ENCODE measurements around the gene PIEZO1. TPM values are rescaled to one million over a fixed set of nuclear protein-coding genes. Genes with fewer than 3 reads are reported as not detected.
"Not testable (repeated sequence)": the region's sequence is repeated elsewhere in the genome, so short reads cannot be mapped to it uniquely, and the experiment has no call there.

Gene PIEZO1
- total and polyA plus RNA-seq, 2 donors (not counting 3 experiments of a cell fraction or from before 2014, with no cell fraction given), result 298 to 322 TPM

DNA sequence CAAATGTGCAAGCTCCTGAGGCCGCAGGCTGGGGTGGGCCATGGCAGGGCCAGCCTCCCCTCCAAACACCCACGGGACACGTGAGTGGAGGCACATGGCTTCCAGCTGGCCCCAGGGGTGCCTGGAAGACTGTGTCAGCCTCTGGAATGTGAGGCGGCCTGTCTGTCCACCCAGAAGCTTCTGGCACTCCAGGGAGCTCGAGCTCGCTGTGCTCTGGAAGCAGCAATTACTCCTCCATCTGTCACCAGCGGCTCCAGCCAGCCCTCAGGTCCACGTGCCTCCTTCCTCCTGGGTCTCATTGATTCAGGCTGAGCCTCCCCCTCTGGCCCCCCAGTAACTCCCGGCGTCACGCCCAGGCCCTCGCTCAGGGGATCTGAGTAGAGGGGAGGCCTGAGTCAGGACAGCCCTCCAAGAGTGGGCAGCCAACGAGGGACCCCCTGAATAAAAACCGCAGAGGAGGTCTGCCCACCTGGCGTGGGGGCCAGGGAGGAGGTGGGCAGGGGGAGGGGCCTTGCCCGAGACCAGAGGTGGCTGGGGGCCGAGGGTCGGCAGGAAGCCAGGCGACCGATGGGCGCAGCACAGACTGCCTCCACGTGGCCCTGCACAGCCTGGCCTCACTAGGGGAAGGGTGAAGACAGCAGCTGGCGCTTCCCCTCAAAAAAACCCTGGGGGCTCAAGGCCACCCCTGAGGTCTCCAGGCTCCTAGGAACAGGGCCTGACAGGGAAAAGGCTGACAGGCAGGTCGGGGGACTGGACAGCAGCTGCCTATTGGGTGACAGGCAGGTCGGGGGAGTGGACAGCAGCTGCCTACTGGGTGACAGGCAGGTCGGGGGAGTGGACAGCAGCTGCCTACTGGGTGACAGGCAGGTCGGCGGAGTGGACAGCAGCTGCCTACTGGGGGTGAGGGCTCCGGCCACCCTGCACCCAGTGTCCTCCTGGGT lies 11.9 kb downstream of the PIEZO1 start:
- Histone ChIP-seq H3K9me3 (replicated peaks; ENCODE audit: control insufficient read depth, insufficient read depth, low read length) (no peaks in the 10 kb centered on the region), H3K27me3 (ENCODE audit: control insufficient read depth in 2 of 2, insufficient read depth in 2 of 2, low read length in 2 of 2) (no peaks in the 10 kb centered on the region), H2AFZ (ENCODE audit: low read depth, low read length) (no peak overlapping the region), H3K4me1 (ENCODE audit: control insufficient read depth, extremely low read depth, insufficient read depth, low read length) (peaks cover 36% of the 10 kb centered on the region), H3K27ac (ENCODE audit: insufficient read depth, low read depth, low read length) (no peak overlapping the region), H3K9ac (replicated peaks; ENCODE audit: extremely low read depth, insufficient read depth, low read length) (no peak overlapping the region), H3K4me3 (replicated peaks in 1 of 3; ENCODE audit: insufficient read depth in 1 of 3, low read depth in 1 of 3, low read length in 3 of 3) (no peak overlapping the region), H4K20me1 (replicated peaks; ENCODE audit: control insufficient read depth, extremely low read depth, insufficient read depth, low read length) (no peaks in the 10 kb centered on the region), H3K36me3 (ENCODE audit: control insufficient read depth in 2 of 2, extremely low read depth in 1 of 2, insufficient read depth in 2 of 2, low read length in 2 of 2) (no peaks in the 10 kb centered on the region), H3K9me1 (replicated peaks; ENCODE audit: control insufficient read depth, extremely low read depth, insufficient read depth, low read length) (no peaks in the 10 kb centered on the region), H3K4me2 (ENCODE audit: insufficient read depth, low read length) (no peak overlapping the region), H3K79me2 (ENCODE audit: control insufficient read depth, insufficient read depth, low read length) (peaks cover 95% of the 10 kb centered on the region)
- BruUV-seq (replicated peaks), result no TSS peak
- DNase-seq (ENCODE audit: low read depth, low spot score), result no peak
- dilution Hi-C loops (cut with MboI; ENCODE audit: extremely low pct_ligation_motif_present, low sequenced_read_pairs) (no loop called here), intact Hi-C loops (cut with micrococcal nuclease) (no loop called here)
- ChIA-PET POLR2A (interaction anchor here (0.9 to 1.7 kb wide), 2 partner anchors 10 to 12 kb away, joined by 3 to 7 read pairs; partner anchors contain the start of gene PIEZO1), CTCF (interaction anchor here (1.2 to 3.2 kb wide), 3 partner anchors 8 to 36 kb away, joined by 3 to 21 read pairs (median 17); partner anchors contain the start of gene PIEZO1)
- no peak for TF ChIP-seq POLR2AphosphoS5 (IDR thresholded peaks at IDR 0.05; ENCODE audit: insufficient read depth, low read depth, low read length)
- no peak for TF ChIP-seq MYC (IDR thresholded peaks at IDR 0.05; ENCODE audit: low read depth, low read length)
- no peak for TF ChIP-seq JUN (IDR thresholded peaks at IDR 0.05; ENCODE audit: borderline replicate concordance, insufficient read depth, insufficient read length, low read depth)
- no peak for TF ChIP-seq POLR2A (IDR thresholded peaks at IDR 0.05; ENCODE audit: low read depth, low read length)
- TF ChIP-seq CTCF (IDR thresholded peaks at IDR 0.05; ENCODE audit: extremely low read depth in 1 of 2, insufficient read depth in 1 of 2, low read depth in 1 of 2, low read length in 2 of 2), result no peak
- TF ChIP-seq EZH2 (IDR thresholded peaks at IDR 0.05; ENCODE audit: borderline replicate concordance, low read depth, low read length, severe bottlenecking), result no peak
- TF ChIP-seq GATA2 (IDR thresholded peaks at IDR 0.05; ENCODE audit: insufficient read depth, insufficient read length, low read depth, low read length), result no peak
- no peak for TF ChIP-seq FOS (IDR thresholded peaks at IDR 0.05; ENCODE audit: borderline replicate concordance, insufficient read depth, low read length)
- TF ChIP-seq MAX (IDR thresholded peaks at IDR 0.05; ENCODE audit: insufficient read depth, insufficient read length), result no peak
- no peak for FAIRE-seq

- H3K27me3 ChIP-seq (ENCODE audit: control insufficient read depth in 2 of 2, insufficient read depth in 2 of 2, low read length in 2 of 2); H4K20me1 ChIP-seq (replicated peaks; ENCODE audit: control insufficient read depth, extremely low read depth, insufficient read depth, low read length); H3K4me3 ChIP-seq (replicated peaks in 1 of 3; ENCODE audit: insufficient read depth in 1 of 3, low read depth in 1 of 3, low read length in 3 of 3); DNase-seq (ENCODE audit: low read depth, low spot score); intact Hi-C loops (cut with micrococcal nuclease); H3K4me2 ChIP-seq (ENCODE audit: insufficient read depth, low read length); dilution Hi-C loops (cut with MboI; ENCODE audit: extremely low pct_ligation_motif_present, low sequenced_read_pairs); POLR2A ChIA-PET; H3K9me3 ChIP-seq (replicated peaks; ENCODE audit: control insufficient read depth, insufficient read depth, low read length); H3K36me3 ChIP-seq (ENCODE audit: control insufficient read depth in 2 of 2, extremely low read depth in 1 of 2, insufficient read depth in 2 of 2, low read length in 2 of 2); H3K27ac ChIP-seq (ENCODE audit: insufficient read depth, low read depth, low read length); BruUV-seq (replicated peaks); H3K9ac ChIP-seq (replicated peaks; ENCODE audit: extremely low read depth, insufficient read depth, low read length); FAIRE-seq; H3K9me1 ChIP-seq (replicated peaks; ENCODE audit: control insufficient read depth, extremely low read depth, insufficient read depth, low read length); H2AFZ ChIP-seq (ENCODE audit: low read depth, low read length): not testable (repeated sequence)
- H3K79me2 ChIP-seq (ENCODE audit: control insufficient read depth, insufficient read depth, low read length), result peaks cover 96% of the 10 kb centered on the region
- CTCF ChIA-PET, result interaction anchor here (1.5 to 6.4 kb wide), 3 partner anchors 12 to 35 kb away, joined by 7 to 35 read pairs (median 17); partner anchors contain the start of gene PIEZO1
- H3K4me1 ChIP-seq (ENCODE audit: control insufficient read depth, extremely low read depth, insufficient read depth, low read length), result peaks cover 45% of the 10 kb centered on the region
Measured at GRCh38 chr16:88771781-88772180, 13.2 kb downstream of the PIEZO1 start.
